Stimulated activated CD4-positive, alpha-beta T cell treated with anti-CD3 and anti-CD28 coated beads, Interleukin-4, amount 100 ng/mL, for 48 hours (primary cell): Measurements from ENCODE around the gene ZBTB48.

Experiments
- DNase-seq, 2 donors: peaks; one replicate each; pipeline ENCODE4 v3.0.0-alpha.2; 2020; ENCODE audit warnings: low read depth in 2 of 2

The ZBTB48 gene

DNA sequence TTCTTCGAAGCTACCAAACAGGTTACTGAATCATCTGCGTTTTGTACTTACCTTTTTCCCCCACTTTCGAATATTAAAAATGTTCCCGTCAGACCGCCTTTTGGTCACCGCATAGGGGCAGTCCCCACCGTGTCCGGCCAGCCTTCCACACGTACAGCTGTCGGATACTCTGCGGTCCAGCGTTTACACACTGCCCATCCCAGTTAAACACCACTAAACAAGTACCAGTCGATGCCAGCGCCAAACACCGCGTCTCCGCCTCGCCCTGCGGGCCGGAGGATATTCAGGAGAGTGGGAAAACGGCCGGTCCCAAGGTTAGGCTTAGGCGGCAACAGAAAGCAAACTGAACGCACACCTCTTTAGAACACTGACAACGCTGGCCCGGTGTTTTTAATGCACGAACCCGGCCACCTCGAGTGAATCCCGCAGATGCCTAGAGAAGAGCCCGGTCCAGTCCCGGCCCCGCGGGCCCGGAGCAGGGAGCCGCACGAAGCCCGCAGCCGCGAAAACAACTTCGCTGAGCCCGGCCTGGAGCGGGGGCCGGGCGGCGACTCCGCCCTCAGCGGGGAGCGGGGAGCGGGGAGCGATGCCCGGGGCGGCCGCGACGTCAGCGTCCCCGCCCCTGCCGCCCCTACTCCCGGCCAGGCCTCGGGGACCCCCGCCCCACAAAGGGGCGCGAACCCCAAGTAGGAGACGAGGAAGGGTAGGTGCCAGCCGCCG, 33.0 kb downstream of the ZBTB48 start:
- no peak for DNase-seq

DNA sequence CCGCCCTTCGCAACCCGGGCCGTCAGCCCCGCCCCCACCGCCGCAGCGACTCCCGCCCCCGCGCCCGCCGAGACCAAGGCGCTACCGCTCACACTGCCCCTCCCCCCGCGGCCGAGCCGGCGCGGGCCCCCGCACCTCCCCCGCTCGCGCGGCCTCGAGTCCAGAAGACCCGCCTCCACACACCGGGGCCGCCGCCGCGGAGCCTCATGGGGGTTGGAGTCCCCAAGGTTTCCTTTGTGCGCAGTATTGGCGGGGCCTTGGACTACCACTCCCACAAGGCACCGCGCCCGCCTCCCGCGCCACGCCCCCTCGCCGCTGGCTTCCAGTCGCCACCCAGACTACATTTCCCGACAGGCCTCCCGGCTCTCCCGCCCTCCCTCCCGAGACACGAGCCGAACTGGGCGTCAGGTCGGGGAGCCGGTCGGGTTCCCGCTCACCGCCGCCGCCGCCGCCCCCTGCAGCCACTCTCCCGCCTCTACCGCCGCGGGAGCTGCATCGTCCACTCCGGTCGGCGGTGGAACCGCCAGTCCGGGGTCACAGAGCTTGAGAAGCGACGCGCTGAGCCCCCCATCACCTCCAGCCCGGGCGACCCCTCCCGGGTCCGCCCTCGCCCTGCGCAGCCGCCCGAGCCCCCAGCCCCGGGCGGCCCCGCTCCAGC, 33.7 kb downstream of the ZBTB48 start, which contains the start of gene PHF13:
Gene PHF13, plus strand, starts transcription at position 371 of the 658 bp plus-strand sequence. CDS start 336 bp downstream, outside the sequence.
- DNase-seq: peak; percentile 99 to 100

DNA sequence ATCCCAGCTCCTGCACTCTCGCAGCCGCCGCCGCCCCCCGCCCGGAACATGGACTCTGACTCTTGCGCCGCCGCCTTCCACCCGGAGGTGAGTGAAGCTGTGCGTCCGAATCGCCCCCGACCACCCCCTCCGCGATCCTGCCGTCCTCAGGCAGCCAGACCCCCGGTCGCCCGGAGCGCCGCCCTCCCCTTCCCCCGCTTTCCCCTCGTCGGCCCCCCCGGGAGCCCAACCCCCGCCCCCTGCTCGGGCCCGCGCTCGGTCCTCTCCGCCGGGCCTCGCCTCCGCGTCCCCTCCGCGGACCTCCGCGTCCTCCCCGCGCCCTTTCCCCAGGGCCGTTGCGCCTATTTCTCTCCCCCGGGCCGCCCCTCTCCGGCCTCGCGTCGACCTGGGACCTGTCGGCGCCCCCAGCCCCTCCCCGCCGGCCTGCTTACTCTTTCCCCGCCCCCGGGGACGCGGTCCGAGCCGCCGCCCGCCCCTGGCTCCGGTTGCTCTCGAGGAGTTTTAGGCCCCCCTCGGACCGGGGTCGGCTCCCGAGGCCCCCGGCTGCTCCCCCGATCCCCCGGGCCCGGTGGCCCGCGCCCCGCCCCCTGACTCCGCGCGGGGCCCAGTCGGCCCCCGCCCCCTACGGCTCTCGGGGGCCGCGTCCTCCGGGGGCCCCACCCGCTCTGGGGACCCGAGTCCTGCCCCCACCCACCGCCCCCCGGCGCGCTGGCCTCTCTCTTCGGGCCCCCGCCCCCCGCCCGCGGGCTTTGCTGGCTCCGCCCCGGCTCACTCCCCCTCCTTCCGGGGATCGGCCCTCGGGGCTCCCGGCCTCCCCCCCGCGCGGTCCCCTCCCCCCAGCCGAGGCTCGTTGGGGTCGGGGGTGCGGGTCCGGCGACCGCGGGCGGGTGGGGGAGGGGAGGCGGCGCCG, 34.5 kb downstream of the ZBTB48 start:
- DNase-seq: peak in 1 of 2 donors; percentile 43

DNA sequence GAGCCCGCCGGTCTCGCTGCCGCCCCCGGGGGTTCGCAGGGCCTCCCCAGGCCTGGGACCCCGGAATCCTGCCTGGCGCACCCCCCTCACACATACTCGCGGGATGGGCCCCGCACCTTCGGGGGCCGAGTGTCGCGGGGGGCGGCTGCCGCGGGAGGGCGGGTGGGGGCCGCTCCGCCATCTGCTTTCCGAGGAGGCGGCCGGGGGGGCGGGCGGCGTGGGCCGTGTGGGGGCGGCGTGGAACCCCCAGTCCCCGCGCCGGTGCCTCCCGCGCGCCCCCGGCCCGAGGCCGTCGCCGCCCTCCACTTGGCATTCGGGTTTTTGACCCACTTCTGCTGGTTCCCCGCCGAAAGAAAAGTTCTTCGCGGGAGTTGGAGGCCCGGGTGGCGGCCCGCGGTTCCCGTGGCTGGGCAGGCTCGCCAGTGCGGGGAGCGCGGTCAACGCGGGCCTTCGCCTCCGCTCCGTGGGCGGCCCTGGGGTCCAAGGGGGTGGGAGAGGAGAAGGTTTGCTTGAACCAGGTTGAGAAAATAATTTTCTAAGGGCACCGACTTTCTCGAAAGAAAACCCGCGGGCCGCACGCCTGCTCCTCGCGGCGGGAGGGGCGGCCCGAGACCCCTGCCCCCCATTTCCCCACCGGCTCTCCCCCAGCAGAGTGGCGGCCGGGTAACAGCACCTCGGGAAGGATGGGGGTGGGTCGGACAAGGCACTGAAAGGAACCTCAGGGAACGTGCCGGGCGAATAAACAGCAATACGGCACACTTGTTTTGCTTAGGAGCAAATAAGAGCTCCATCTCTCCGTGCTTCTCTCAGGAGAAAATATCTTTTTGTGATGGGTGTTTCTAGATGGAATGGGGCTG, 35.4 kb downstream of the ZBTB48 start:
- no peak for DNase-seq

DNA sequence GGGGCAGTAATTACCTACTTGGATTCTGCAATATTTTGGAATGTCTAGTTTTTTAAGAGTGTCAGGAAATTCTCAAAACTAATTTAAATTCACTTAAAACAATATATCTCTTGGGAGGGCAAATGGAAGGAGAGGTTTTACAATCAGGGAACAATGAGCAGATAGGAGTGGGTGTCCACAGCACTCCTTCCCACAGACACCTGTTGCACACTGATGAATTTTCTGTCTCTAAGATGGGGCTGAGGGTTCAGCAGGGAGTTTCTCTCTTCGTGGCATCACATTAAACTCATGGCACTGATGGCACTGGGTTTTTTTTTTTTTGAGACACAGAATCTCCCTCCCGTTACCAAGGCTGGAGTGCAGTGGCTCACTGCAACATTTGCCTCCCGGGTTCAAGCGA, 39.3 kb downstream of the ZBTB48 start:
- DNase-seq: no peak

DNA sequence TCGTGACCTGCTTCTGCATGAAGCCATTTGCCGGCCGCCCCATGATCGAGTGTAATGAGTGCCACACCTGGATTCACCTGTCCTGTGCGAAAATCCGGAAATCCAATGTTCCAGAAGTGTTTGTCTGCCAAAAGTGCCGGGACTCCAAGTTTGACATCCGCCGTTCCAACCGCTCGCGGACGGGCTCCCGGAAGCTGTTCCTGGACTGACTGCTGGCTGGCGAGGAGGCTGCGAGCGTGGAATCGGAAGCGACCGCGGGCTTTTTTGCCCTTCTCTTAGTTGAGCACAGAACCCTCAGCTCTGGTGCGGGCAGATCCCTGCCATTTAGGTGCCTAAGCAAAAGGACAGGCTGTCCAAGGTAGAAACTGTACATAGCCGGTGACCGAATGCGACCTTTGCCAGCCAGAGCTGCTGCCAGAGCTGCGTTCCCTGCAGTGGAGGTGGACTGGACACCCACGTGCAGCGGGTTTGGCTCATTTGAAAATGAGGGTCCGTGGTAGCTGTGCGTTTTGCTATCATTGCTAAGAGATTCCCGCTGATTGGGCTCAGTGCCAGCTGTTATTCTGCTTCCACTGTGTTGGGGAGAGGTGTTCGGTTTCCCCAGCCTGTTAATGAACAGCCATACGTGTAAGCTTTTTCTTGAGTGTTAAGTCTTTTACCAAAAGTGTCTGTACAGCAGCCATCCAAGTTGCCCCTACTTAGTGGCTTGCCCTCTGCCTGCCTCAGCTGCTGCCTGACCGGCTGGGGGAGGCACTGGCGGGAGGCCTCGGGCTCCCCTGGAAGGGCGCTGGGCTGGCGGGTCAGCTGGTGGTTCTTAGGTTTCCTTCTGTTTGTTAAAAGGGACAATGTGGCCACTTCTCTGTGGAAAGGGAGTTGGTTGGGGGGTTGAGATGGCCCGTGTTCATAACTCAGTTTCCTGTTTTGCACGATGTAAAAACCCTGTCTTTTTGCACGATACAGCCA, 41.9 kb downstream of the ZBTB48 start:
- DNase-seq: no peak

DNA sequence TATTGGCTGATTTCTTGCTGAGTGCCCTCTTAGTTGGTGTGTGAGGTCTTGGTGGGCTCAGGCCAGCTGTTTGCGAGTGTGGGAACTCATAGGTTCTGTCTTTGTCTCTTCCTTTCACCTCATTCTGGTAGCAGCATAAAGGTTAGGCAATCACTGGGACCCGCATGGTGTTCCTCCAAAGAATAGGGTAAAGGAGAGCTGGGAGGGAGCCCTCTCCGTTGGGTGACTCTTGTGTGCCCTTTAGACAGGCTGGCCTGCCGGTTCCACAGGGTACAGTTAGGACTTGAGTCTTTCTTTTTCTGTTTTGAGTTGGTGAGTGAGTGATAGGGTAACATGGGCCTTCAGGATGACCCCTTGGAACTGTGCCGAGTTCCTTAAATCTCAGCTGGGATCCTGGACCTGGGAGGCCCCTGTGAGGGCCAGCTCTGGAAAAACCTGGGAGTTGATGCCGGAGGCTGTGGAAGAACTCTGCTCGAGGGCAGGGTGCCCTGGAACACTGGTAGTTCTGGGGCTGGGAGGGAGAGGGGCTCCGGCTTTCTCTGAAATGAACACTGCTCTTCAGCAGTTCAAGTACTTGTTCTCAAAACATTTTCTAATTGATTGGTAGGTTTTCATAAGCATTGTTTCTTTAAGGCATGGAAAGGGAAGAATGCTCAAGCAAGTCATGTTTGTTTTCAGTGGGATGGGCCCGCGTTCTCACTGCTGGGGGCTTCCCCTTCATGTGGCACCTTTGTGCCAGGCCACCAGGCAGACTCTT, 42.8 kb downstream of the ZBTB48 start:
- DNase-seq: no peak

DNA sequence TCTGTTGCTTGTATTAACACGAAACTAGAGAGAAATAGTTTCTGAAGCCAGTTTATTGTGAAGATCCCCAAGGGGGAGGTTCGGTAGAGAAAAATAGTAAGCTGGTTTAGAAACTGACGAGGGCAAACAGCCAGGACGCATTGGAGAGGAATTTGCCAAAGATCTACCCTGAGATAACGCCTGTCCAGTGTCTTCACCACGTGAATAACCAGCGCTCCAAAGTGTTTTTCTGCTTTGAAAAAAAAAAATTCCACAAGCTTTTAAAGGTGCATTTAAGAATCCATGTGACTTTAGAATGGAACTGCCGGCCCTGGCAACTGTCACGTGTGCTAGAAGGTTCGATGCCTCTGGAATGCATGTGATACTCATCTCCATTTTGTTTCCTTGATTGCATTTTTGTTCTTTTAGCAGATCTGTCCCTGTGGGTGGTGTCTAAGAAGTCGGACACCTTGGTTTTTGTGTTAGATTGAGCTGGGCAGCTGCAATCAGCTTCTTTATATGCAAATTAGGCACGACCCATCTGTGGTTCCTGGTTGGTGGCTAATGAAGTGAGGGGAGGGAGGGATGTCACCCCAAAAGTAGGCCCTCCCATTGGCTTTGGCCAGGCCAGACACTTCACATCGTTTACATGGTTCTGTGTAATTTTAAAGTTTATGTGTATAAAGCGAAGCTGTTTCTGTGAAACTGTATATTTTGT, 43.6 kb downstream of the ZBTB48 start:
- DNase-seq: no peak

DNA sequence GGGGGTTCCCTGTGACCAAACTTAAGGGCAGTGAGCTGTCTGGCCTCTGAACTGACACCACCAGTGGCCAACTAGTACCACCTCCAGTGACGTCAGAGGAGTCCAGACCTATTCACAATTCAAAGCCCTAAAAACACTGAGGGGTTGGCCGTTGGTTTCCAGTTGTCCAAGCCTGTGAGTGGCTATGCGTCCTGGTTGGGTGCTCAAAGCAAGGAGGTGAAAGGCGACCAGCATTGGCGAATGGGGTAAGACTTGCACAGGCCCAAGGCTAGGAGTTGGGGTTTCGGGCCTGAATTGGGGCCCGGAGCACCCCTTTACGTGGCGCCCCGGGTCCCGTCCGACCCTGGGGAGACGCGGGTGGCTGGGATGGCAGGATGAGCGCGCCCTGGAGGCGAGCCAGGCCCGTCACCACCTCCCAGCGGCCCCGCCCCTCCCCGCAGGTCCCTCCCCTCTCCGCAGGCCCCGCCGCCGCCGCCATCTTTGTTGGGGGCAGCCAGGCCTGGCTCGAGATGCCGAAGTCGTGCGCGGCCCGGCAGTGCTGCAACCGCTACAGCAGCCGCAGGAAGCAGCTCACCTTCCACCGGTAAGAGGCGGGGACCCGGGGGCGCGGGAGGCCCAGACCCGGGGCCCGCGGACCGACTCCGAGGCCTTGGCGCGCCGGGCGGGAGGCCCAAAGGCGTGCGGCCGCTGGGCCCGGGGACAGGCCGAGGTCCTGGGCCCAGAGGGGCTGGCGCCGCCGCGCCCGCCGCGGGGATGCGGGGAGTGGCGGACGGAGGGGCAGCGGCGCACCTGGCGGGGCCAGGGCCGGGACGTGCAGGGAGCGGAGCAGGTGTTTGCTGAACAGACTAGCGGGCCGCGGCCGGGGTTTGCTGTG, 45.2 kb downstream of the ZBTB48 start, which contains the start of gene THAP3:
Gene THAP3, plus strand, starts transcription at position 159 of the 874 bp plus-strand sequence. Its CDS starts 351 bp downstream, at position 510.
- peak; percentile 85 to 90 for DNase-seq

DNA sequence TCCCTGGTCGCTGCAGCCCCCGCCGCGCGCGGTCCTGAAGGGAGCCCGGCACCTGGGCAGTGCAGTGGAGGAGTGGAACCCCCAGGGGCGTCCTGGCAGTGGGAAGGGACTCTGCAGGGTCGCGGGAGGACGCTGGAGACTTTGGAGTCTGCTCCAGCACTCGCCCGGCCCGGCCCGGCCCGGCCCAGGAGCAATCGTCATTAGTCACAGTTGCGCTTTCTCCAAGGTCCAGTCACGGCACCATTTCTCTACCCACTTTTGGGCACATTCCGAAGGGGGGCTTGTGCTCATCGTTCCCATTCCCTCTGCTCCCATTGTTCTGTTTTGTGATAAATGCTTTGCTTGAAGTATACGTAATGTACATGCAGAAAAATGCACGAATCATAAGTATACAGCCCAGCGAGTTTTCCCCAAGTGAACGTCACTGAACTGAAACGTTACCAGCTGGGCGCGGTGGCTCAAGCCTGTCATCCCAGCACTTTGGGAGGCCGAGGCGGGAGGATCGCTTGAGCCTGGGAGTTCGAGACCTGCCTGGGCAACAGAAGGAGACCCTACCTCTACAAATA, 45.9 kb downstream of the ZBTB48 start:
- peak in 1 of 2 donors; percentile 20 for DNase-seq

DNA sequence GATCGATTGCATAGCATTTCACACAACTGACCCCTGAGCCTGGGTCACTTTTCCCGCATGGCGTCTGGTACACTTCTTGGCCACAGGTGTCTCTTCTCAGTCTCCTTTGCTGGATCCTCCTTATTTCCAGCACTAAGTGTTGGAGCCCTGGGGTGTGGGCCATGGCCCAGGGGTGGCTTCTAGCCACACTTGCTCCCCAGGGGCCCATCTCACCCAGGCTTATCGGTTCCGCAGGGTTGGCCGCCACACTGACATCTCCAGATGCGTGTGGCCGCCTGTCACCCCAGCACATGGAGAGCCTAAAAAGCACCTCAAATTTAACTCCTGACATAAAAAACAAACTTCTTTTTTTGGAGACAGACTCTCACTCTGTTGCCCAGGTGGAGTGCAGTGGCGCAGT, 47.2 kb downstream of the ZBTB48 start:
- DNase-seq: no peak

DNA sequence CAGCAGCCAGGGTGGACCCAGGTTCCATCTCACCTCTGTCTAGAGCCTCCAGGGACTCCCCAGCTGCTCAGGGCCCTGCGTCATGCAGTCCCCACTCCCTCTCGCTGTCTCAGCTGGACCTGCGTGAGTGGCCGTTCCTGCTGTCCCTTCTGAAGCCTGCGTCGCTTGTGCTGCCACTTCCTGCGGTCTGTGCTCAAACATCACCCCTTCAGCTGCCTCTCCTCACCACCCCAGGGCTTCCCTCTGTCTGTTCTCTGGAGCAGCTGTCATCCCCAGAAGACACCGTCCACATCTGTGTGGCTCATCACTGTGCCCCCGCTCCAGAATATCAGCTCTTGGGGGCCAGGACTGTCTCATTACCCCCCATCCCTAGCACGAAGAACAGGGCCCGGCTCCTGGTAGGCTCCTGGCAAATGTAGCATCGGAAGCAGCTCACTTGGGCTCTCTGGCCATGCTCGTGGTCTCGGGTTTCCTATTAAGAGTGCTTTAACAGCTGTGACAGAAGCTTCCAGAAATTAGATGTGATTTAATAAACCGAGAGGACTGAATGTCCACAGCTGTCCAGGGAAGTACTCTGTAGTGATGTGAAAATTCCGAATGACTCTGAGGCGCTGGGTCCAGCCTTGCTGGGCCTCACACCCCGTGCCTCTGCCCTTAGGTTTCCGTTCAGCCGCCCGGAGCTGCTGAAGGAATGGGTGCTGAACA, 48.2 kb downstream of the ZBTB48 start:
- no peak for DNase-seq

DNA sequence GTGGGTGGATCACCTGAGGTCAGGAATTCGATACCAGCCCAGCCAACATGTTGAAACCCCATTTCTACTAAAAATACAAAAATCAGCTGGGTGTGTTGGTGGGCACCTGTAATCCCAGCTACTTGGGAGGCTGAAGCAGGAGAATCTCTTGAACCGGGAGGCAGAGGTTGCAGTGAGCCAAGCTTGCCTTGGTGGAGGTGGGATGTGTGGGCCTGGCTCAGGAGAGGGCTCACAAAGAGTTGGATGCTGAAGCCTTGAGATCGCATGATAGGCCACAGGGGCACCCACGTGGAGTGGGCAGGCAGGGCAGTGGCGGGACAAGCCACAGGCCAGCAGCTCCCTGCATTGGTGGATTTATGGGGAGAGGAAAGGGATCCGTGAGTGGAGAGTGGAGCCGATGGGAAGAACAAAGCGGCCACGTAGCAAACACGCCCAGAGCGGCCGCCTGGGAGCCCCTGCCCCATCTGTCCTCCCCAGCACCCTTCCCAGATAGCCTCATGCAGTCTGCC, 49.2 kb downstream of the ZBTB48 start:
- no peak for DNase-seq

DNA sequence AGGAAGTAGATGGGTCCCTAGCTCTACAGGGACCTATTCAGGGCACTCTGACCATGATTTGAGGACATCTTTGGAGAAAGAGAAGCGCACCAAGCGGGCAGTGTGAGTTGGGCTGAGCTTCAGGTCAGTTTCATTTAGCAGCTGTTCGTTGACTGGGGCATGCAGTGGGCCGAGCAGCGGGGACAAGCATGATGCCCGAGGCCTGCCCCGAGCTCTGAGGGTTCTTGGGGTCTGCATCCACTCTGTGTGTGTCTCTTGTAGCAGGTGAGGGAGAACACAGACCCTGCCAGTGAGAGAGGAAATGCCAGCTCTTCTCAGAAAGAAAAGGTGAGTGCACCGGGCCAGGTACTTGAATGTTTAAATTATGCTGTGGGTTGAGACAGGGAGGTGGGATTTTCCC, 50.2 kb downstream of the ZBTB48 start:
- DNase-seq: no peak

DNA sequence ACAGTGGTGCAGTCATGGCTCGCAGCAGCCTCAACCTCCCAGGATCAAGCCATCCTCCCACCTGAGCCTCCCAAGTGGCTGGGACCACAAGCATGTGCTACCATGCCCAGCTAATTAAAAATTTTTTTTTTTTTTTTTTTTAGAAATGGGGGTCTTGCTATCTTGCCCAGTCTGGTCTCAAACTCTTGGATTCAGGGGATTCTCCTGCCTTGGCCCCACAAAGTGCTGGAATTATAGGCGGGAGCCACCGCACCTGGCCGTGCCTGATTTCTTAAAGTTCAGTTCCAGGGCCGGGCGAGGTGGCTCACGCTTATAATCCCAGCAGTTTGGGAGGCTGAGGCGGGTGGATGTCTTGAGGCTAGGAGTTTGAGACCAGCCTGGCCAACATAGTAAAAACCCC, 51.3 kb downstream of the ZBTB48 start:
- DNase-seq: no peak
